NCI-H345 (cell line): ENCODE data around the gene MITF.

Experiments
- DNase-seq: peaks from one replicate; lab custom pipeline; 2025; lab: John Stamatoyannopoulos, UW

The MITF gene

GRCh38 chr3:69755795-69756194, 16.5 kb downstream of the MITF start:
- no peak for DNase-seq

DNA sequence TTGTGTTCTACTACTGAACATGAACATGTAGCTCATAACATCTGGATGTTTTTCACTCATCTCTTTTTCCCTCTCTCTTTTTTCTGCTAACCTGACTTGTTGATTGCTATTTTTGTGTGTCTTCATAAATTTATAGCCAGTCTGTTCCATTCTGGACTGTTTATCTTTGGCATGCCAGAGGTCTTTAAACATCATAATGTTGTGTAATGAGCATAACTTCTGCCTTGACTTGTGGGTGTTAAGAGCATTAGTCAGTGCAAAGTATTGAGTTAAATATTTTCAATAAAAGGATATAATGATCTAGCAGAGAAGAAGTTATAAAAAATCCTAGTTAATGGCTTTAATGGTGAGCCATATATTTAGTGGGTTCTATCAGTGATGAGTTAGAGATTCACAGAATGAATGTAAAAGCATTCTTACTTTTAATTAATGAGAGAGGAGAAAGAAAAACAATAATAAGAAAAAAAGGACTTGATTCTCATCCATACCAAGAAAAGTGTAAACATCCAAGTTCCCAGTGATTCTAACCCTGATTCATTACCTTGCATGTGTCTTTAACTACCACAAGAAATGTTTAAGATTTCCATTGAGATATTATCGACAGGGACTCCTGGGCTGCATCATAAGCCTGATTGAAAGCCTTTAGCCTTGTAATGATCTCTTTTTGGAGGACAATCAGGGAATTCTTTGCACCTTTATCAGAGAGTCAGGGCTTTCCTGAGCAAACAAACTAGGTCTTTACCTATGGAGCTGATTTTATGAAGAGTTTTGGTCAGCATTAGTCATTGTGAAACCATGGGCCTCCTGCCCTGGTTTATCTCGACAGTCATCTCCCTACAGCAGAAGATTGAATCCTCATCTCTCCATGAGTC, 22.9 kb downstream of the MITF start:
- DNase-seq, result no peak

- no peak for DNase-seq
Measured at GRCh38 chr3:69762768-69763229, 23.5 kb downstream of the MITF start.

GRCh38 chr3:69763458-69763857, 24.2 kb downstream of the MITF start:
- DNase-seq, result no peak

- DNase-seq, result no peak
Measured at GRCh38 chr3:69764121-69764741, 25.0 kb downstream of the MITF start.

GRCh38 chr3:69764861-69765260, 25.6 kb downstream of the MITF start:
- DNase-seq, result no peak

DNA sequence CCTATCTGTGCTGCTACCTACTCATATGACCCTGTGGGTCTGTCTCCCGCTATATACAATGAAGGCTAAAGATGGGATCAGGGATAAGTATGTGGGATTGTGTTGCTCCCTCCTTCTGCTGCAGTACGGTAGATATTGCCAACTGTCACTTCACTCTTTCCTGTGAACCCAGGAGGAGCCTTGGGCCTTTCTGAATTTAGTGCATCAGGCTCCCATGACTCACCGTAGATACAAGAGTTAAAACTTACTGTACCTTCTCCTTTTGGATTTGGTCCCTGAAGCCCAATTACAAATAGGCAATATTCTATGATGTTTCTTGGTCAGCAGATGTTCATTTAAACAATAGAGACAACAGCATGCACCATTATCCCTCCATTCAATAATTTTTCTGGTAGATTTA, 27.4 kb downstream of the MITF start:
- DNase-seq, result no peak

DNA sequence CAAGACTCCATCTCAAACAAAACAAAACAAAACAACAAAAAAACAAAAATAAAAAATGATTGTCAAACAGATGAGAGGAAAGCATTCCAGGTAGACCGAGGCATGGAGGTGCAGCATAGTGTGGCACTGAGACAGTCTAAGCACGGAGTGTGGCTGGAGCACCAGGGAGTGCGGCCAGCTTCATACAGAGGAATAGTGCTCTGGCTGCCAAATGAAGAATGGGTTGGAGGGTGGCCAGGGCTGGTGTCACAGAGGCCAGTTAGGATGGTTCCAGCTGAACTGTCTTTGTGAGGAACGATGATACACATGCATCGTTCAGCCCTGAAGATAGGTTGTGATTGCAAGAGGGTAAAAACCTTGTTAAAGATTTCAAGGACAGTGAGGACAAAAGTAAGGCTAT, 28.3 kb downstream of the MITF start:
- no peak for DNase-seq

GRCh38 chr3:69768438-69768837, 29.2 kb downstream of the MITF start:
- DNase-seq, result no peak

DNA sequence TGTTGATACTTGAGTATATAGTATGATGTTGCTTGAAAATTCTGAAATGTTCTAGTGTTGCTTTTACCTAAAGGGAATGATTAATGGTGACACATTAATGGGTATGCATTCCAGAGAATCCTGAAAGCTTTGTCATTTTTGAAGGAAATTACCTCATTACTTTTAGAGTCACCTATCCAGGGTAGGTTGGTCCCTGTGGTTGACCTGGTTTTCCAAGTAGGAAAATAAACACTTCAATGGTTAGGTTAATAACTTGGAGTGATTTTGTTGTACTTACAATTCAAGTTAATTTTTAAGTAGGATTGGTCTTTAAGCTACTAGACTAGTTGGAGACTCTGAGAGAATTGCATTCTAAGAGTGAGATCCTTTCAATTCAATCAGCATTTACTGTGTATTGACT, 31.0 kb downstream of the MITF start:
- DNase-seq, result no peak

GRCh38 chr3:69770976-69771634, 31.8 kb downstream of the MITF start:
- DNase-seq, result no peak

DNA sequence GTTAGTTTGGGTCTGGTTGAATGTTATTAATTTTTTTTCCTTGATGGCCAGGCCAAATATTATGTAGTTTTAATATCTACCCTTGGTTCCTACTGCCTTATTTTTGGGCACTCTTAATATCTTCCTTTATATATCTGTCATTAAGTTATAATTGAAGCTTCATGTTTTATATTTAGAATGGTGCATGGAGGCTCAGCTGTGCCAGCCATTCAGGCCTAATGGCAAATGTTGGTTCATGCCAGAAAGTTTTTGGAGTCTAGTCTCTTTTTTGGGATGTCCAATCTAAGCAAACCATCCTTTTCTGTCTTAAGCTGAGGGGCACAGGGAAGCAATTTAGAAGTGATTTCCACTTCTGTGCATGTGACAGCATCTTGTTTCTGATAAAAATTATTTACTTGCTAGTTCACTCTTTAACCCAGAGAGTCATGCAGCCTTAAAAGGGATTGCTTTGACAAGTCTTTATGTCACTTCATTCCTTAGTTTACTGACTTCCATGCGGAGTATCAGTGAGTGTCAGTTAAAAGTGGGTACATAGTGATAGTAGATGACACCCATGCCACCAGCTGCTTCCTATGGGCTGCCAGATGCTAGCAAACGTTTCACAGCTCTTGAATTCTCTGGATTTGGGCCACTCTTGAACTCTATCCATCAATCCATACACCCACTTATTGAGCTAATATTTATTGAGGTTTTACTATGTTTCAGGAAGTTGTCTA, 33.0 kb downstream of the MITF start:
- DNase-seq, result no peak

DNA sequence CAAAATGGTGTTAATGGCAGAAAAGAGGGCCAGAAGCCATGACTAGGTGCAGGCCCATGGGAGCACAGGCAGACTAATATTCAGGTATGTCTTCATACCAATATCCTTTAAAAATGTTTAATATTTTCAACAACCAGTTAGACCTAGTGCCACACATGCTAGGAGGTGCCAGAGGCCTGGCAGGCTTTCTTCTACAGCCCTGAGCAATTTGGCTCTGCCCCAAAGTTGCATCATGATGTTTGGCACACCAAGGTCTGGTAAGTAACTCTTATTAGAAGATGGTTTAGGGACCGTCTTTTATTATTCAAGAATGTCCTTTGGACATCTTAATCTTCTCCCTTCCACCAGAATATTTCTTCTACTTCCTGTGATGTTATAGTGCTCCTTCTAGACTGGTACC, 34.8 kb downstream of the MITF start:
- no peak for DNase-seq

GRCh38 chr3:69775751-69776150, 36.5 kb downstream of the MITF start:
- DNase-seq, result no peak

DNA sequence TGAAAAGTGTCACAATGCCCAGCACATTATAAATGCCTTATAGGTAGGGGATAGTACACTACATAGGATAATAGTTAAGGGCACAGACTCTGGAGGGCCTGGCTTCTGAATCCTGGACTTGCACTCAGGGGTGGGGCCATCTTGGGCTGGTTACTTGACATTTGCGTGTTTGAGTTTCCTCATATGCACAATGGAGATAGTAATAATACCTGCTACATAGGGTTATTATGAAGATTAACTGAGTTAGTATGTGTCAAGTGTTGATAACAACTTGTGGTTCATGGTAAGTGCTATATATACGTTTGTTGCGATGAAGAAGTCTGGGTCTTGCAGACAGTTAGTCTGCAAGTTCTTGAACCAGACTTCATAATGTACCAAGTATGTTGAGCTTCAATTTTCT, 37.0 kb downstream of the MITF start:
- DNase-seq, result no peak

- no peak for DNase-seq
Measured at GRCh38 chr3:69776920-69777581, 37.8 kb downstream of the MITF start.

DNA sequence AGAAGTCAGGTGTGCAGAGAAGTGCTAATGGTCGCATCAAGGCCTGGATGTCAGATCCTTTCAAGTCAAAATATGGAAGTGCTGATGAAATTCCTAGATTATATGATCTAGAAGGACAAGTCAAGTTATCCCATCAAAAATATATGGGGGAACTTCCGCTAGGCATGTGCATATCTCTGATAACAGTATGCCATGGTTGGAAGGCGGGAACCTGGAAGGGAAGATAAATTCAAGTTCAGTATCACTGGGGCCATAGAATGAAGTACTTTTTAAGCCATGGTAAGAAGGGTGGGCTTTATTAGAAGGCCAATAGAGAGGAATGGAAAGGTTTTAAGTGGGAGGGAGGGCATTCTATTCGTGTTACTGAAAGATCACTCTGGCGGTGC, 38.3 kb downstream of the MITF start:
- no peak for DNase-seq

DNA sequence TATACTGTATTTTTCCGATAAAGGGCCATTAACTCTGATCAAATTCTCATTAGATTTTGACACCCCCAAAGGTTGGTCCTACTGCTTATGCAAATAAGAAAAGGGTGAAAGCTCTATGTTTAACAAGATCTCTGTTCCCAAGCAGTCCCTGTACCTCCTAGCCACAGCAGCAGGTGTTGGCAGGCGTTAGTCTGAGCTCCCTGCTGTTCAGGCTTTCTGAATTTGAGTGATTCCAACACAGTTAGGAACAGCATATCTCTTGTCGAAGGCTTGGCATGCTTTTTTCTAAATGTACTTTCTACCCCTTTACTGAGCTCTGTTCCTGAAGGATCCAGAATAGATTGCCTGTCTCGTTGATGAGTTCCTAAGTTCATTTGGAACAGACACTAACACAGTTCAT, 42.3 kb downstream of the MITF start:
- no peak for DNase-seq

- no peak for DNase-seq
Measured at GRCh38 chr3:69784954-69785514, 45.8 kb downstream of the MITF start.

DNA sequence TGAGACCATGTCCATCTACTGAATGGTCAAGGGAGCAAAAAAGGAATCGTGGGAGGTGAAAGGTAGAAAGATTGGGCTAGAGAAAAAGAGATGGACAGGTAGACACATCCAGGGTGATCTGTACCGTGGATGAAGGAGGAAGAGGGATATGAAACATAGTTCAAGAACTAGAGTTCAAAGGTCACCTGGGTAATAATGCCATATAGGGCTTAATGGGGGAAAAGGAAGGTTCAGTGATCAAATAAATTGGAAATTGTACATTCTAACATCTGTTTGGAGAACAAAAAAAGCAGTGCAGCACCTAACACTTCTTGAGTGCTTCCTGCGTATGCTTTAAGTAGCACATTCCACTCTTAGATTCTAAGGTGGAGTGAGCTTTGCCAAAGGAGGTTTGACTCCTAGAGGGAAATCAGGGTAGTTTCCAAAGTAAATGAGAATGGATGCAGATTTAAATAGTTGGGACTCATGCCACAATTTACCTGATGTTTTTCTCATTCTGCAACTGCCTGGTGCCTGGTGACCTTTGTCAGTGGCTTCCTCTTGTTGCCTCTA, 46.6 kb downstream of the MITF start:
- DNase-seq, result no peak

- DNase-seq, result no peak
Measured at GRCh38 chr3:69786854-69787253, 47.6 kb downstream of the MITF start.
